Transverse colon (tissue), 4 donors: ENCODE measurements around the gene FGF10. TPM values are rescaled to one million over a fixed set of nuclear protein-coding genes. Genes with fewer than 3 reads are reported as not detected.

Experiments
- DNase-seq: peaks from one replicate; pipeline ENCODE4 v3.0.0-alpha.2; 2019
- H3K27ac ChIP-seq, 4 donors: fragments of 200-600 bp; sonication (generic); 2 replicates each; pipeline ENCODE4 v1.5.1; 2016 to 2018; ENCODE audit warnings: inconsistent platforms in 4 of 4
- H3K27me3 ChIP-seq: fragments of 200-600 bp; sonication (generic); 2 replicates; pipeline ENCODE4 v1.5.1; 2017; ENCODE audit warnings: inconsistent platforms
- H3K36me3 ChIP-seq, 4 donors: fragments of 200-600 bp; sonication (generic); 2 replicates each; pipeline ENCODE4 v1.5.1; 2017 to 2019; ENCODE audit warnings: inconsistent platforms in 4 of 4
- H3K4me1 ChIP-seq, 4 donors: fragments of 200-600 bp; sonication (generic); 2 replicates each; pipeline ENCODE4 v1.5.1; 2017 to 2020; ENCODE audit warnings: inconsistent platforms in 4 of 4
- H3K4me3 ChIP-seq, 4 donors: fragments of 200-600 bp; sonication (generic); 1 replicate in 1 of 4; 2 replicates in 3 of 4; pipeline versions ENCODE4 v1.5.1 to v1.6.1; 2017 to 2019; ENCODE audit warnings: inconsistent platforms in 4 of 4
- H3K9me3 ChIP-seq, 2 donors: fragments of 200-600 bp; sonication (generic); 2 replicates each; pipeline ENCODE4 v1.5.1; 2017 to 2019; ENCODE audit warnings: inconsistent platforms in 2 of 2
- EP300 ChIP-seq: sonication (generic); formaldehyde crosslinking; IDR thresholded peaks from one replicate; pipeline ENCODE4 v1.6.1; 2017; ENCODE audit warnings: antibody characterized with exemption, low read depth
- POLR2A ChIP-seq: fragments of 450-650 bp; IDR thresholded peaks from one replicate; pipeline ENCODE4 v1.6.1; 2016; ENCODE audit warnings: antibody characterized with exemption, mild to moderate bottlenecking, moderate library complexity
- POLR2AphosphoS5 ChIP-seq, 3 donors: sonication (generic); formaldehyde crosslinking; IDR thresholded peaks; one replicate each; pipeline ENCODE4 v1.6.1; 2016; ENCODE audit warnings: antibody characterized with exemption in 3 of 3
- WGBS, 2 donors: methylation state at CpG; one replicate each; pipeline ENCODE4 v1.1.5; 2018; ENCODE audit warnings: low coverage in 1 of 2; 5-methylcytosine and 5-hydroxymethylcytosine counted together
- in situ Hi-C, 4 donors: fragments of 200-750 bp; cut with MboI; loops; one replicate each; pipeline versions ENCODE4 v1.15.0 to v1.15.1; 2017; ENCODE audit warnings: low sequenced_read_pairs in 3 of 4, low pct_ligation_motif_present in 1 of 4, low pct_unique_long_range_greater_than_20kb in 1 of 4
- intact Hi-C: fragments of 100-400 bp; cut with DNase I; formaldehyde crosslinking; loops from one replicate; pipeline ENCODE4 v1.15.1; 2023; ENCODE audit warnings: low total_unique reads
- total RNA-seq, 4 donors: library from RNA; depleted of rRNA; stranded (reverse); fragments of >200 nt; gene quantifications; one replicate each; pipeline ENCODE4 v1.1.0, GENCODE V29; 2016
- TF ChIP-seq, protein P1 (sequence below), 5 experiments: fragments of 200-600 bp in 3 of 5; fragments of 450-650 bp in 2 of 5; sonication (generic) in 3 of 5; IDR thresholded peaks; 1 replicate in 2 of 5; 2 replicates in 3 of 5; pipeline ENCODE4 v1.5.1; 2016 to 2017; ENCODE audit warnings: antibody characterized with exemption in 5 of 5, inconsistent platforms in 3 of 5, mild to moderate bottlenecking in 2 of 5, moderate library complexity in 1 of 5

FGF10 gene
- total RNA-seq, 4 donors from 2014 or later: 1.8 to 7.3 (median 3.6) TPM

- 59% methylated on average over 3 of the region's 3 CpGs; no CpG with 5 or more reads in 1 of the 2 donors for WGBS, 2 donors
- Histone ChIP-seq H3K4me1 (no peaks in the 10 kb centered on the region), H3K27ac (no peak overlapping the region), H3K36me3 (no peaks in the 10 kb centered on the region), H3K27me3 (no peaks in the 10 kb centered on the region), H3K9me3 (peaks cover 0 to 7% of the 10 kb centered on the region in 2 donors), H3K4me3 (no peak overlapping the region)
- no peak for DNase-seq
- TF ChIP-seq, protein P1, sequence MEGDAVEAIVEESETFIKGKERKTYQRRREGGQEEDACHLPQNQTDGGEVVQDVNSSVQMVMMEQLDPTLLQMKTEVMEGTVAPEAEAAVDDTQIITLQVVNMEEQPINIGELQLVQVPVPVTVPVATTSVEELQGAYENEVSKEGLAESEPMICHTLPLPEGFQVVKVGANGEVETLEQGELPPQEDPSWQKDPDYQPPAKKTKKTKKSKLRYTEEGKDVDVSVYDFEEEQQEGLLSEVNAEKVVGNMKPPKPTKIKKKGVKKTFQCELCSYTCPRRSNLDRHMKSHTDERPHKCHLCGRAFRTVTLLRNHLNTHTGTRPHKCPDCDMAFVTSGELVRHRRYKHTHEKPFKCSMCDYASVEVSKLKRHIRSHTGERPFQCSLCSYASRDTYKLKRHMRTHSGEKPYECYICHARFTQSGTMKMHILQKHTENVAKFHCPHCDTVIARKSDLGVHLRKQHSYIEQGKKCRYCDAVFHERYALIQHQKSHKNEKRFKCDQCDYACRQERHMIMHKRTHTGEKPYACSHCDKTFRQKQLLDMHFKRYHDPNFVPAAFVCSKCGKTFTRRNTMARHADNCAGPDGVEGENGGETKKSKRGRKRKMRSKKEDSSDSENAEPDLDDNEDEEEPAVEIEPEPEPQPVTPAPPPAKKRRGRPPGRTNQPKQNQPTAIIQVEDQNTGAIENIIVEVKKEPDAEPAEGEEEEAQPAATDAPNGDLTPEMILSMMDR (IDR thresholded peaks at IDR 0.05): no peak
- TF ChIP-seq EP300 (no peak), POLR2AphosphoS5 (IDR thresholded peaks at IDR 0.05) (no peak), POLR2A (no peak)
- in situ Hi-C loops (no loop called here), intact Hi-C loops (no loop called here)
Measured at GRCh38 chr5:44321144-44321725, 68.0 kb downstream of the FGF10 start.

DNA sequence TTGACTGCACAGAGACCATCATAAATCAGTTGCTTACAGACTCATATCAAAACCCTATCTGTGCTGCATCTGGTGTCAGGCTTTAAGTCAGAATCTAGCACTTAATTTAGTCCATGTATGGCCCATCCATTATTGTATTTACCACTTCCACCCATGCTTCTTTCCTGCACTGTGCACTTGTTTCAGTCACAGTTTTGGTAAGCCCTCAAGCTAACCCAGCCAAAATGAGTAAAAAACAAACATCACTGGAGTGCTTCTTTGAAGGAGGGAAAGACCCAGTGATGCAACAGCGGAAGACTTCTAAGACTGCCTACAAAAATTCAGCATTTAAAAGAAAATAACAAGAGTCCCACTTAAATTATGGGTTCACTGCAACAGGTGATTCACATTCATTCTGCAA, 69.0 kb downstream of the FGF10 start:
- in situ Hi-C loops: no loop called here

GRCh38 chr5:44318883-44319282, 70.3 kb downstream of the FGF10 start:
- intact Hi-C loops (no loop called here), in situ Hi-C loops (no loop called here)
- Histone ChIP-seq H3K27me3 (no peaks in the 10 kb centered on the region), H3K4me3 (no peak overlapping the region), H3K9me3 (peaks cover 0 to 7% of the 10 kb centered on the region in 2 donors), H3K4me1 (no peaks in the 10 kb centered on the region), H3K27ac (no peak overlapping the region), H3K36me3 (no peaks in the 10 kb centered on the region)
- TF ChIP-seq POLR2A: no peak
- TF ChIP-seq POLR2AphosphoS5 (IDR thresholded peaks at IDR 0.05): no peak
- TF ChIP-seq, protein P1 (IDR thresholded peaks at IDR 0.05): no peak
- TF ChIP-seq EP300: no peak
- no peak for DNase-seq
- WGBS, 2 donors: 73 to 77% methylated on average over 2 of the region's 2 CpGs

More for the DNA sequence above, 69.0 kb downstream of the FGF10 start:
- no peaks in the 10 kb centered on the region for H3K36me3 ChIP-seq
- no peak overlapping the region for H3K27ac ChIP-seq
- TF ChIP-seq POLR2A: no peak
- no peak for TF ChIP-seq POLR2AphosphoS5 (IDR thresholded peaks at IDR 0.05)
- TF ChIP-seq, protein P1 (IDR thresholded peaks at IDR 0.05): no peak
- no peak for TF ChIP-seq EP300
- WGBS, 2 donors: 85 to 100% methylated on average over 1 of the region's 1 CpG
- H3K27me3 ChIP-seq: no peaks in the 10 kb centered on the region
- H3K4me1 ChIP-seq: no peaks in the 10 kb centered on the region
- H3K9me3 ChIP-seq: peaks cover 0 to 7% of the 10 kb centered on the region in 2 donors
- intact Hi-C loops: no loop called here
- no peak for DNase-seq
- no peak overlapping the region for H3K4me3 ChIP-seq

GRCh38 chr5:44312374-44312773, 76.8 kb downstream of the FGF10 start:
- H3K4me3 ChIP-seq: no peak overlapping the region
- H3K27ac ChIP-seq: no peak overlapping the region
- WGBS, 2 donors: 31 to 45% methylated on average over 1 of the region's 1 CpG
- DNase-seq: no peak
- H3K36me3 ChIP-seq: no peaks in the 10 kb centered on the region
- intact Hi-C loops: no loop called here
- H3K27me3 ChIP-seq: no peaks in the 10 kb centered on the region
- no peaks in the 10 kb centered on the region for H3K9me3 ChIP-seq
- in situ Hi-C loops: no loop called here
- TF ChIP-seq POLR2AphosphoS5 (IDR thresholded peaks at IDR 0.05): no peak
- TF ChIP-seq EP300: no peak
- TF ChIP-seq, protein P1 (IDR thresholded peaks at IDR 0.05): no peak
- no peak for TF ChIP-seq POLR2A
- no peaks in the 10 kb centered on the region for H3K4me1 ChIP-seq
